Stimulated activated CD8-positive, alpha-beta memory T cell treated with anti-CD3 and anti-CD28 coated beads, Interleukin-4, amount 100 ng/mL, for 48 hours (primary cell): Measurements from ENCODE around the gene NT5E.

Experiments
- DNase-seq: peaks from one replicate; pipeline ENCODE4 v3.0.0-alpha.2; 2020

NT5E gene

DNA sequence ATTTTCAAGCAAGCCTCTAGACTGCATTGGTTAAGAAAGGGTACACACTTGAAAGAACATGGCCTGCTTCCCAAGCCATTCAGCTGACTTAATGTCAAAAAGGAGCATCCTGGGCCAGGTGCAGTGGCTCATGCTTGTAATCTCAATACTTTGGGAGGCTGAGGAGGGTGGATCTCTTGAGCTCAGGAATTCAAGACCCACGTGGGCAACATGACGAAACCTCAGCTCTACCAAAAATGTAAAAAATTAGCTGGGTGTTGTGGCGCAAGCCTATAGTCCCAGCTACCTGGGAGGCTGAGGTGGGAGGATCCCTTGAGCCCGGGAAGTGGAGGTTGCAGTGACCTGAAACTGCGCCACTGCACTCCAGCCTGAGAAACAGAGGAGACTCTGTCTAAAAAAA lies 26.9 kb upstream of the NT5E start:
- DNase-seq: no peak

DNA sequence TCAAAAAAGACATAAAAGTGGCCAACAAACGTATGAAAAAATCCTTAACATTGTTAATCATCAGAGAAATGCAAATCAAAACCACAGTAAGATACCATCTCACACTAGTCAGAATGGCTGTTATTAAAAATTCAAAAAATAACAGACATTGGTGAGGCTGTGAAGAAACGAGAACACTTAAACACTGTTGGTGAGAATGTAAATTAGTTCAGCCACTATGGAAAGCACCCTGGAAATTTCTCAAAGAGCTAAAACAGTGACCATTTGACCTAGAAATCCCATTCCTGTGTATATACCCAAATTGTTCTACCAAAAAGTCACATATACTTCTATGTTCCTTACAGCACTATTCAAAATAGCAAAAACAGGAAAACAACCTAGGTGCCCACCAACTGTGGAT lies 24.9 kb upstream of the NT5E start:
- DNase-seq: no peak

GRCh38 chr6:85425997-85426396 lies 23.9 kb upstream of the NT5E start:
- DNase-seq: no peak

DNA sequence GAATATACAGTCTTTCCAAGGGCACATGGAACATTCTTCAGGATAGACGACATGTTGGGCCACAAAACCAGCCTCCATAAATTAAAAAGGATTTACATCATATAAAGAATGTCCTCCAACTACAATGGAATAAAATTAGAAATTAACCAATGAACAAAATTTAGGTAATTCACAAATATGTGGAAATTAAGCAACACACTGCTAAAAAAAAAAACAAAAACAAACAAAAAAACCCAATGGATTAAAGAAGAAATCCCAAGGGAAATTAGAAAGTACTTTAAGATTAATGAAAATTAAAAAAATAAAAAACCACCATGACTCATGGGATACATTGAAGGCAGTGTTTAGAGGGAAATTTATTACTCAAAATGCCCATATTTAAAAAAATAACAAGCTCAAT lies 21.4 kb upstream of the NT5E start:
- no peak for DNase-seq

DNA sequence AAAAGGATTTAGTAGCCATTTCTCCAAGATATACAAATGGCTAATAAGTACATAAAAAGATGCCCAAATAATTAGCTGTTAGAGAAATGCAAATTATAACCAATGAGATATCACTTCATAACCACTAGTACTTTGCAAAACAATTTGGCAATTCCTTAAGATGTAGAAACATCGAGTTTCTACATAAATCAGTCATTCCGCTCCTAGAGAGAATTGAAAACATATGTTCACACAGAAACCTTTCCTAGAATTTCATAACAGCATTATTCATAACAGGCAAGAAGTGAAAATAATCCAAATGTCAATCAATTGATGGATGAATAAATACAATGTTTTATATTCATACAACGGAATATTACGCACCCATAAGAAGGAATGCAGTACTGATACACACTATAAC lies 20.5 kb upstream of the NT5E start:
- DNase-seq: no peak

DNA sequence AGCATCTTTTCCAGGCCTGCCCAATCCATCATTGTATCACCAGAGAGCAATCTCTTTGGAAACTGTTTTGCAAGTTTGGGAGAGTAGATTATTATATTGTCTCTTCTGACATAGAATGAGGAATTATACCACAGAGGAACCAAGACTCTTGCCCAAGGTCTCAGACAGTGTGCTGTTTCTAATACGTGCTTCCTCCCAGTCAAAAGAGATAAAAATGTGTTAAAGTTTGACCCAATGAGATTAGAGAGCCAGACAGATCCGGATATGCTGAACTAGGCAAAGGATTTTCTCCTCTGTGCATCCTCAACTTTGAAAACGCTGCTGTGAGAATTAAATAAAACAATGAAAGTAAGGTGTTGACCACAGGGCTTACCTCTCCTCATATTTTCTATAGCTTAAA lies 18.6 kb upstream of the NT5E start:
- DNase-seq: no peak

DNA sequence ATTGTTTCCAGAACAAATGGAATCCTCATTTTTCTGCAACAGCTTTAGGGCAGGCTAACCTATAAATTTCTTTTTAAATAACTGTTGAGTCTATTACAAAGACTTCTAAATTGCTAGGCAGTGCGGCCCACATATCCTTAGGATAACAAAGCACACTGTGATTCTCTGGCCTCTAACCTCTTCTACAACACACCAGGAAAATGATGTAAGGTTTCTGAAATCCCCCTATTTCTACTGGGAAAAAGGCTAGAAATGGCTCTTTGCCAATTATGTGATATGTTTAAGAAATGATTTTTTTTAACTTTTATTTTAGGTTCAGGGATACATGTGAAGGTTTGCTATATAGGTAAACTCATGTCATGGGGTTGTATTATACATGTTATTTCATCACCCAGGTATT lies 17.3 kb upstream of the NT5E start:
- DNase-seq: no peak

DNA sequence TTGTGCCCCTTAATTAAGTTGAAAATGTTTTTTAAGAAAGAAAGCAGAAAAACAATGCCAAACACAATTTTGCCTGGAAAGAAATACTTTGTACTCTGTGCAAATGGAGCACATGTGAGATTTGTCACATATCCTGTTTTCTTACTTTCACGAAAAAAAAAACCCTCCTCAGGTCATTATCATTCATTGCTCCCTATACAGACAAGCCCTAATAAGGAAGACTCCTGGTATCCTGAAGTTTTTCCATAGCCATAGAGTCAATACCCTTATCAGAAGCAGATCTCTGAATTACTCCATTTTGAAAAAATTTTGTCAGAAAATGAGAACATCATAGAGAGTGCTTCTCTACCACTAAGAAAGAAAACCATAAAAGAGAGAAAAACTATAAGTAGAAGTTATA lies 14.0 kb upstream of the NT5E start:
- DNase-seq: no peak

GRCh38 chr6:85436411-85436810 lies 13.5 kb upstream of the NT5E start:
- no peak for DNase-seq

DNA sequence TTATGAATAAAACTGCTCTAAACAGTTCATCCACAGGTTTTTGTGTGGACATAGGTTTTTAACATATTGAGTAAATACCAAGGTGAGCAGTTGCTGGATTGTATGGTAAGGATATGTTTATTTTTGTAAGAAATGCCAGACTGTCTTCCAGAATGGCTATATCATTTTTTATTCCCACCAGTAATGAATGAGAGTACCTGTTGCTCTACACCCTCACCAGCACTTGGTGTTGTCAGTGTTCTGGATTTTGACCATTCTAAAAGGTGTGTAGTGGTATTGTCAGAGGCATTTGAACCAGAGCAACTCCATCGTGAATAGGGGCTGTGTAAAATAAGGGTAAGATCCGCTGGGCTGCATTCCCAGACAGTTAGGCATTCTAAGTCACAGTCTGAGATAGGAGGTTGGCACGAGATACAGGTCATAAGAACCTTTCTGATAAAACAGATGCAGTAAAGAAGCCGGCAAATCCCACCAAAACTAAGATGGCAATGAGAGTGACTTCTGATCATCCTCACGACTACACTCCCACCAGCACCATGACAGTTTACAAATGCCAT lies 12.9 kb upstream of the NT5E start:
- DNase-seq: no peak

GRCh38 chr6:85443349-85444117 lies 6.3 kb upstream of the NT5E start:
- DNase-seq: no peak

DNA sequence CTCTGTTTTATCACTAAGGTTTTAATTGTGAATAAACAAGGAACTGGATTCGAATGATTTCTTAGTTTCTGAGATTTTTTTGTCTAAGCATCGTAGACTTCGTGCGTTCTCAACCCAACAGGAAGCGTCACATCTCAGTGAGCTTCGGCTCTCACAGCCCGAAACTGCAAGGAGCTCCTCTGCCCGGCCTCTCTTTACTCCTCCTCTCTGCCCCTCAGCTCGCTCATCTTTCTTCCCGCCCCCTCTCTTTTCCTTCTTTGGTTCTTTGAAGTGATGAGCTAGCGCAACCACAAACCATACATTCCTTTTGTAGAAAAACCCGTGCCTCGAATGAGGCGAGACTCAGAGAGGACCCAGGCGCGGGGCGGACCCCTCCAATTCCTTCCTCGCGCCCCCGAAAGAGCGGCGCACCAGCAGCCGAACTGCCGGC lies 480 bp upstream of the NT5E start:
- peak; percentile 69 for DNase-seq

- DNase-seq: no peak
These were observed 1.9 kb downstream of the NT5E start for GRCh38 chr6:85451565-85452306.

DNA sequence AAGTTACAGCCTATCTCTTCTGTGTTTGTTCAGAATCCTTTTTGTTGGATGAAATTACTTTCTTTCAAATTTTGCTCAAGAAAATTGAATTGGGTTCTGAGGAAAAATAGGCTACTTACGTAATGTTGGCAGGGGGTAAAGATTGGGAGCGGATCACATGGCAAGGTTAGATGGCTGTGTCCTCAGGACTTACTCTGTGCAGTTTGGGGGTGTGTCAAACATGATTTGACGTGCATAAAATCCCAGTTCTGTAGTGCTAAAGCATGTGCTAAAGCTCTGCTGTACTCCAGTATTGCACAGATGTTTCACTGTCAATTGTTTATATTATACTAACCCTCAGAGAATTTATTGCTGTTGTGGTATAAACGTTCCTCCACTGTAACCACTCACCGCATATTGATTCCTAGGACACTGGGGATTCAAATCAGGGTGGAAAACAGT lies 2.6 kb downstream of the NT5E start:
- no peak for DNase-seq

DNA sequence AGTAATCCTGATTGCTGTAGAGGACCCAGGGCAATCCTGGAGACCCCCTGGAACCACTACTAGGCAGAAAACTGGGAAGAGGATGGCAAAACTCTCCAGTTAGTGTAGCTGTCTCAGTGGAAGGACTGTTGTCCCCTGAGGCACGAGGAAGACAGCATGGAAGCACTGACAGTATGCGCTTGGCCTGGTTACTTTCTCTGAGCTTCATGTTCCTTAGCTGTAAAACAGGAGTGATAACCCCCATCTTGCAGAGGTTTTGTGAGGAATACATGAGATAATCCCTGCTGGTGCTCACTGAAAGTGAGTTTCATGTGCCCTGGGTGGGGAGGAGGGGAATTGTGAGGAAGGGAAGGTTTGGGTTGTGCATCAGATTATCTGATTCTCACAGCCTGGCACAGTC lies 3.2 kb downstream of the NT5E start:
- DNase-seq: no peak

GRCh38 chr6:85453490-85453889 lies 3.6 kb downstream of the NT5E start:
- DNase-seq: no peak

DNA sequence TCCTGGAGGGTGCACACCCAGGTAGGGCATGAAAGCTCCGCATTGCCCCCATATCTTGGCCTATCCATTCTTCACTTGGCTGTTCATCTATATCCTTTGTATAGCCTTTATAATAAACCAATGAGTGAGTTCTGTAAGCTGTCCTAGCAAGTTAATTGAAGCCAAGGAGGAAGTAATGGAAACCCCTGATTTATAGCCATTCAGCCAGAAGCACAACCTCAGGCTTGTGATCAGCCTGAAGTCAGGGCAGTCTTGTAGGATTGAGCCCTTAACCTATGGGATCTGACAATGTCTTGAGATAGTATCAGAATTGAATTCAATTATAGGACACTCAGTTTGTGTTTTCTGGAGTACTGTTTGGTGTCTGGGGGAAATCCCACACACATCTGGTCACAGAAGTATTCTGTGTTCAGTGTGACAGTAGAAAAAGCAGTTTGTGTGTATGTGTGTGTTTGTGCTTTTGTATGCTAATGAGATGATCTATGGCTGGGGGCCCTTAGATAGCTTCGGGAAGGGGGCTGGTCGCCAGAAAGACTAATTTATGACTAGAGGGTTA lies 5.7 kb downstream of the NT5E start:
- no peak for DNase-seq

DNA sequence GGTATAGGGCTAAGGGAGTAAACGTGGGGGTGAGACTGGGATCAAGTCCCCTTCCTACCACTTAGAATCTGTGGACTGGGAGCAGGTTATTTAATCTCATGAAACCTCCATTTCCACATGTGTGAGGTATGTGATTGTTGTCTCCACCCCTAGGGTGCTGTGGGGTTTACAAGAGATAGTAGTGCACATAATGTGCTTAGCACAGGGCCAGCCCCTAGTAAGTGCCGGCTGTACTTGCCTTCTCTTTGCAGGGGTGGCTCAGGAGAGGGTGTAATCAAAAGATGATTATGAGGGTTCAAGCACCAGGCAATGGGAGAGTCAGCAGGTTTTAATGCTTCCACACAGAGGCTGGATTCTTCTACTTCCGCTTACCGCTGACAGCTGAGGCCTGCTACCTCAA lies 6.9 kb downstream of the NT5E start:
- DNase-seq: no peak

- no peak for DNase-seq
These were observed 8.3 kb downstream of the NT5E start for GRCh38 chr6:85458184-85458583.

- DNase-seq: no peak
These were observed 8.9 kb downstream of the NT5E start for GRCh38 chr6:85458782-85459181.

DNA sequence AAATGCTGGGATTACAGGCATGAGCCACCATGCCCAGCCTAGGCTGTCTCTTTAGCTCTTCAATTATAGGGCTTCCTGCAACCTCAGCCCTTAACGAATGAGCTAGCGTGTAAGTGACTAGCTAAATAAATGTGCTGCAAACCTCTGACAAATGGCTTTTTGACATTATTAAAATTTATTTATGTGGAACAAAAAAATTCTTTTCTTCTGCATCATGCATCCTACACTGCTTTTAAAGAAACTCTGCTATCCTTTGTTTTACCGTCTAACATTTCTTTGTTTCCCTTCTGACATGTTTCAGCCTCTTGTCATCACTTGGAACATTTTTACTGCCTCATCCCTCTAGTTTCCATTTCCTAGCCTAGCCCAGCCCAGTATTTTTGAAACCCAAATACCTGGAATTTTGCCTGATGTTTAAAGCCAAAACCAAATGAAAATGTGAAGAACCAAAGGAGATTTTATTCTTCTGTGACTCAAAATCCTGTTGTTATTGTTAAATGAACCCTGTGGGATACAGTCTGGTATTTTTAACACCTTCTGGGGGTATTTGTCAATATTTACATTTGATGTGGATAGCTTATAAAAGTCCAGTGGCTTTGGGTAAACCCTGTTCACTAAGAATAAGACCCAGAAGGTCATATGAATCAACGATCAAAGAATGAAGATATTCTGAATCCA lies 9.5 kb downstream of the NT5E start:
- no peak for DNase-seq

- no peak for DNase-seq
These were observed 10.5 kb downstream of the NT5E start for GRCh38 chr6:85460154-85460920.
